SU-DHL-6 (cell line): ENCODE results near the gene RSPO3.

Experiments
- H2AFZ ChIP-seq: fragments of 200-600 bp; sonication (generic); 2 replicates; pipeline ENCODE4 v1.6.1; 2014; ENCODE audit warnings: low read depth, mild to moderate bottlenecking, moderate library complexity, mixed read lengths, antibody characterized with exemption, low read length; ENCODE audit not compliant: severe bottlenecking
- H3F3A ChIP-seq: fragments of 200-600 bp; shearing (Covaris generic); 2 replicates; pipeline ENCODE4 v1.6.0; 2016; ENCODE audit warnings: antibody characterized with exemption, mild to moderate bottlenecking; ENCODE audit not compliant: insufficient read depth
- H3K27ac ChIP-seq: fragments of 200-600 bp; sonication (generic); 2 replicates; pipeline ENCODE4 v1.5.1; 2016; ENCODE audit warnings: low read depth, mild to moderate bottlenecking, low read length, moderate library complexity, mixed read lengths
- H3K27me3 ChIP-seq: fragments of 200-600 bp; sonication (generic), shearing (Covaris generic); 2 replicates; pipeline ENCODE4 v1.6.0; 2014; ENCODE audit warnings: mild to moderate bottlenecking, low read length
- H3K36me3 ChIP-seq: fragments of 200-600 bp; sonication (generic); 2 replicates; pipeline ENCODE4 v1.6.1; 2014; ENCODE audit warnings: mild to moderate bottlenecking, low read length, mixed read lengths
- H3K4me2 ChIP-seq: fragments of 300-600, 200-600 bp; shearing (Covaris generic), sonication (generic); 2 replicates; pipeline ENCODE4 v1.6.0; 2014; ENCODE audit warnings: low read length, low read depth, mild to moderate bottlenecking; ENCODE audit not compliant: poor library complexity, severe bottlenecking
- H3K4me3 ChIP-seq: fragments of 200-600 bp; sonication (generic); 2 replicates; pipeline ENCODE4 v1.5.1; 2014; ENCODE audit warnings: antibody characterized with exemption, low read length, mild to moderate bottlenecking, mixed read lengths; ENCODE audit not compliant: insufficient read depth, poor library complexity, severe bottlenecking
- H3K79me2 ChIP-seq: fragments of 200-600 bp; sonication (generic); 2 replicates; pipeline ENCODE4 v1.6.1; 2014; ENCODE audit warnings: mild to moderate bottlenecking, low read length, moderate library complexity; ENCODE audit not compliant: insufficient read depth
- H3K9ac ChIP-seq: fragments of 200-600 bp; sonication (generic); 2 replicates; pipeline ENCODE4 v1.7.0; 2014; ENCODE audit warnings: mild to moderate bottlenecking, low read length
- H3K9me2 ChIP-seq: fragments of 200-600 bp; sonication (generic); replicated peaks from 2 replicates; pipeline ENCODE4 v1.6.1; 2014; ENCODE audit warnings: low read length; ENCODE audit not compliant: insufficient read depth
- H3K9me3 ChIP-seq: fragments of 200-600 bp; sonication (generic); 2 replicates; pipeline ENCODE4 v1.6.1; 2014; ENCODE audit warnings: low read length, mixed read lengths; ENCODE audit not compliant: insufficient read depth
- H4K20me1 ChIP-seq: fragments of 200-600 bp; sonication (generic); 2 replicates; pipeline ENCODE4 v1.6.1; 2014; ENCODE audit warnings: low read depth, mild to moderate bottlenecking, antibody characterized with exemption, low read length, moderate library complexity, mixed read lengths
- EZH2phosphoT487 ChIP-seq: fragments of 200-600 bp; sonication (generic), shearing (Covaris generic); conservative IDR thresholded peaks from 2 replicates; pipeline ENCODE4 v1.6.1; 2018; ENCODE audit warnings: mild to moderate bottlenecking, antibody characterized with exemption, low read length, moderate library complexity, mixed read lengths
- TF ChIP-seq, protein P1 (sequence below): fragments of 200-600 bp; sonication (generic); IDR thresholded peaks from one replicate; pipeline ENCODE4 v1.5.1; 2017; ENCODE audit warnings: antibody characterized with exemption, mild to moderate bottlenecking, low read length, moderate library complexity; ENCODE audit not compliant: insufficient read depth, poor library complexity, severe bottlenecking

The RSPO3 gene

DNA sequence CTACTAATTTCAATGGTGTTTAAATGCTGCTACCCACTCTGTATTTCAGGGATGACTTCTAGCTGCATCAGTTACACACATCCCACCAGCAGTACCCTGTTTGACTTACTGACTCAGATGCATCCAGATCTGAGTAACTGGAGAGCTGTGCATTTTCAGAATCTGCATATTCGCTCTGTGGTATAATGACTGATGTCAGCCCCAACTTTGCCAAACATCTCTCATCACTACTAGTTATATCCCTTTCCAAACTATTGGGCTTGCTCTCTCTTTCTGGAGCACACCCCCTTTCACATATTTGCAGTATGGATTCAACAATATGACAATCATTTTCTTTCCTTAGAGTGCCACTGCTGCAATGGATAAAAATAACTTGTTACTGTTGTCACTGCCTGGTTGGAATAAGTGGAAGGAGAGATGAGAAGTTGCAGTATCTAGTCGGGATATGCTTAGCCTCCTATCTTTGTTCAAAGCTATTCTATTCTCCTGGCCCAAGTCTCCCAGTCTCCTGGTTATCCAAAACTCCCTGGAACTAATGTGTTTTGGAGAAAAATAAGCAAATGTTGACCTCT lies 3.3 kb upstream of the RSPO3 start:
- H3K79me2 ChIP-seq, result no peaks in the 10 kb centered on the region
- H3F3A ChIP-seq, result no peaks in the 10 kb centered on the region
- H3K27me3 ChIP-seq, result no peaks in the 10 kb centered on the region
- TF ChIP-seq, protein P1, sequence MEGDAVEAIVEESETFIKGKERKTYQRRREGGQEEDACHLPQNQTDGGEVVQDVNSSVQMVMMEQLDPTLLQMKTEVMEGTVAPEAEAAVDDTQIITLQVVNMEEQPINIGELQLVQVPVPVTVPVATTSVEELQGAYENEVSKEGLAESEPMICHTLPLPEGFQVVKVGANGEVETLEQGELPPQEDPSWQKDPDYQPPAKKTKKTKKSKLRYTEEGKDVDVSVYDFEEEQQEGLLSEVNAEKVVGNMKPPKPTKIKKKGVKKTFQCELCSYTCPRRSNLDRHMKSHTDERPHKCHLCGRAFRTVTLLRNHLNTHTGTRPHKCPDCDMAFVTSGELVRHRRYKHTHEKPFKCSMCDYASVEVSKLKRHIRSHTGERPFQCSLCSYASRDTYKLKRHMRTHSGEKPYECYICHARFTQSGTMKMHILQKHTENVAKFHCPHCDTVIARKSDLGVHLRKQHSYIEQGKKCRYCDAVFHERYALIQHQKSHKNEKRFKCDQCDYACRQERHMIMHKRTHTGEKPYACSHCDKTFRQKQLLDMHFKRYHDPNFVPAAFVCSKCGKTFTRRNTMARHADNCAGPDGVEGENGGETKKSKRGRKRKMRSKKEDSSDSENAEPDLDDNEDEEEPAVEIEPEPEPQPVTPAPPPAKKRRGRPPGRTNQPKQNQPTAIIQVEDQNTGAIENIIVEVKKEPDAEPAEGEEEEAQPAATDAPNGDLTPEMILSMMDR, result no peak
- TF ChIP-seq EZH2phosphoT487, result no peak
- no peak overlapping the region for H3K4me3 ChIP-seq
- no peak overlapping the region for H3K27ac ChIP-seq
- H3K4me2 ChIP-seq, result no peak overlapping the region
- no peaks in the 10 kb centered on the region for H3K36me3 ChIP-seq
- no peaks in the 10 kb centered on the region for H3K9me3 ChIP-seq
- no peak overlapping the region for H2AFZ ChIP-seq
- no peak overlapping the region for H3K9ac ChIP-seq
- H4K20me1 ChIP-seq, result no peaks in the 10 kb centered on the region
- H3K9me2 ChIP-seq, result no peaks in the 10 kb centered on the region

DNA sequence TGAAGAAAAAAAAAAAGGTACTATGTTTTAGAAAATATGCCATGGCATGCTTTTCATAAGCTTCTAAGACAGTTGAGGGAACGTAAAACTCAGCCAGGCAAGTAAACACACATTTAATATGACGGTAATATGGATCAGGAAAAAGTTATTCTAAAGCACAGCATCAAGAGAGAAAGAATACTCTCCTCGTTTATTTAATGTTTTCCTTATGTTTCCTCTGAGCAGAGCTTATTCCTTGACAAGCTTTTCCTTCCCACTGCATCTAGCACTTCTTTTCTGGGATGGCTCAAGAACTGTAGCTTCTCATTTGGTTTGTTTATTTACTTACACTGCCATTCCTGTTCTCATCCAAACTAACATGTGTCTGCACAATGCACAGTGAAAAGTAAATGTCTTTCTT lies 2.7 kb upstream of the RSPO3 start:
- Histone ChIP-seq H3K27me3 (no peaks in the 10 kb centered on the region), H3K9ac (no peak overlapping the region), H3K4me2 (no peak overlapping the region), H4K20me1 (no peaks in the 10 kb centered on the region), H3K4me3 (no peak overlapping the region), H3K27ac (no peak overlapping the region), H3K9me2 (no peaks in the 10 kb centered on the region), H2AFZ (no peak overlapping the region), H3K36me3 (no peaks in the 10 kb centered on the region), H3K79me2 (no peaks in the 10 kb centered on the region), H3F3A (no peaks in the 10 kb centered on the region), H3K9me3 (no peaks in the 10 kb centered on the region)
- TF ChIP-seq EZH2phosphoT487, result no peak
- TF ChIP-seq, protein P1, result no peak

DNA sequence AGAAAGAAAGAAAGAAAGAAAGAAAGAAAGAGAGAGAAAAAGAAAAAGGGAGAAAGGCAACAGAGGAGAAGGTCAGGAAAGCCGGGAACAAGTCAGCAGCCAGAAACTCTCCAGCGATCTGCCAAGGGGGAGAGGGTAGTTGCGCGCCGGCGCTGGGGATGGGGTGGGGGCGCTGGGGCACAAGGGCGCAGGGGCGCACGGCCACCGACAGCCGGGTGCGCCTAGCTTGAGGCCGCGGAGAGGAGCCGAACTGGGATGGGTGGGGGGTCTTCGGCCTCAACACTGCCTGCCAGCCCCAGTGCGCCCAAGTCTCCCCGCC lies 533 bp upstream of the RSPO3 start:
- Histone ChIP-seq H3F3A (no peaks in the 10 kb centered on the region), H3K9me2 (no peaks in the 10 kb centered on the region), H4K20me1 (no peaks in the 10 kb centered on the region), H3K79me2 (no peaks in the 10 kb centered on the region), H2AFZ (no peak overlapping the region), H3K27me3 (no peaks in the 10 kb centered on the region), H3K4me3 (no peak overlapping the region), H3K4me2 (no peak overlapping the region), H3K27ac (no peak overlapping the region), H3K9me3 (no peaks in the 10 kb centered on the region), H3K9ac (no peak overlapping the region), H3K36me3 (no peaks in the 10 kb centered on the region)
- no peak for TF ChIP-seq EZH2phosphoT487
- TF ChIP-seq, protein P1, result no peak
